Vagina (tissue), 2 donors: Measurements from ENCODE around the gene NUP98. TPM values are rescaled to one million over a fixed set of nuclear protein-coding genes. Genes with fewer than 3 reads are reported as not detected.

Experiments
- DNase-seq, 2 donors: peaks; one replicate each; pipeline ENCODE4 v3.0.0-alpha.2; 2017; ENCODE audit errors: extremely low spot score in 2 of 2
- H3K27ac ChIP-seq: fragments of 200-600 bp; sonication (generic); one replicate; pipeline ENCODE4 v1.5.1; 2019
- H3K27me3 ChIP-seq: fragments of 200-600 bp; sonication (generic); one replicate; pipeline ENCODE4 v1.5.1; 2019
- H3K36me3 ChIP-seq, 2 donors: fragments of 200-600 bp; sonication (generic); one replicate each; pipeline ENCODE4 v1.5.1; 2017 to 2019
- H3K4me1 ChIP-seq: fragments of 200-600 bp; sonication (generic); one replicate; pipeline ENCODE4 v1.5.1; 2019
- H3K4me3 ChIP-seq, 2 donors: fragments of 200-600 bp; sonication (generic); 1 replicate in 1 of 2; 2 replicates in 1 of 2; pipeline ENCODE4 v1.5.1; 2016 to 2019
- H3K9me3 ChIP-seq: fragments of 200-600 bp; sonication (generic); one replicate; pipeline ENCODE4 v1.5.1; 2019
- CTCF ChIP-seq, 3 experiments: fragments of 450-650 bp in 2 of 3; fragments of 200-600 bp in 1 of 3; sonication (generic) in 1 of 3; IDR thresholded peaks; one replicate each; pipeline ENCODE4 v1.5.1; 2017 to 2019; ENCODE audit warnings: antibody characterized with exemption in 3 of 3, mild to moderate bottlenecking in 2 of 3, moderate library complexity in 2 of 3
- POLR2A ChIP-seq, 2 donors: fragments of 450-650 bp; IDR thresholded peaks; one replicate each; pipeline ENCODE4 v1.6.1; 2017; ENCODE audit warnings: antibody characterized with exemption in 2 of 2, mild to moderate bottlenecking in 2 of 2, moderate library complexity in 2 of 2
- POLR2AphosphoS5 ChIP-seq, 2 donors: sonication (generic); formaldehyde crosslinking; IDR thresholded peaks; one replicate each; pipeline ENCODE4 v1.9.0; 2017; ENCODE audit warnings: antibody characterized with exemption in 2 of 2, mild to moderate bottlenecking in 2 of 2, low read depth in 1 of 2; ENCODE audit not compliant: insufficient read depth in 1 of 2
- intact Hi-C: fragments of 100-400 bp; cut with DNase I; formaldehyde crosslinking; loops from one replicate; pipeline ENCODE4 v1.15.1; 2023
- total RNA-seq: library from RNA; depleted of rRNA; stranded (reverse); fragments of >200 nt; gene quantifications from one replicate; pipeline ENCODE4 v1.2.3, GENCODE V29; 2016

Gene NUP98
- total RNA-seq, 1 donor from 2014 or later, result 110 TPM

DNA sequence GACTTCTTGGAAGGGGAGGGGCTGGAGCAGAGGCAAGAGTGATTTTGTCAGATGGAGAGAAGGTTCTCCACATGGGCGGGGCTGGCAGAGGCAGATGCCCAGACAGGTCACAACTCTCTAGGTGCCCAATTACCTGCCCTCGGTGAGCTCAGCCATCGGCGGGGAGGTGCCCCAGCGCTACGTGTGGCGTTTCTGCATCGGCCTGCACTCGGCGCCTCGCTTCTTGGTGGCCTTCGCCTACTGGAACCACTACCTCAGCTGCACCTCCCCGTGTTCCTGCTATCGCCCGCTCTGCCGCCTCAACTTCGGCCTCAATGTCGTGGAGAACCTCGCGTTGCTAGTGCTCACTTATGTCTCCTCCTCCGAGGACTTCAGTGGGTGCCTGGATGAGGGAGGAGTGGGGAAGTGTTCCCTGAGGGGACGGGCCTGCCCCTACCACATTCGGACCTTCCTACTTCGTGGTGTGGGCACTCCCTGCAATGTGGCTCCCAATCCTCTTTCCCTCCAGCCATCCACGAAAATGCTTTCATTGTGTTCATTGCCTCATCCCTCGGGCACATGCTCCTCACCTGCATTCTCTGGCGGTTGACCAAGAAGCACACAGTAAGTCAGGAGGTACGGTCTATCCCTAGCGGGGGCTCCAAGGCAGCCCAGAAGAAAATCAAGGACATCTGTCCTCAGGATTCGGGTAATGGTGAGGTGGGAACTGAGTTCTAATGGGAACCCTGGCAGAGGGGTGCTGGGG lies 26.6 kb upstream of the NUP98 start:
- TF ChIP-seq POLR2AphosphoS5 (IDR thresholded peaks at IDR 0.05; ENCODE audit: insufficient read depth in 1 of 2, low read depth in 1 of 2), result no peak
- TF ChIP-seq CTCF (IDR thresholded peaks at IDR 0.05), result no peak
- TF ChIP-seq POLR2A (IDR thresholded peaks at IDR 0.05), result no peak
- no peaks in the 10 kb centered on the region for H3K9me3 ChIP-seq
- intact Hi-C loops, result no loop called here
- peaks cover 0 to 19% of the 10 kb centered on the region in 2 donors for H3K36me3 ChIP-seq
- DNase-seq, result no peak
- no peak overlapping the region for H3K27ac ChIP-seq
- H3K4me1 ChIP-seq, result peaks cover 6% of the 10 kb centered on the region
- no peak overlapping the region for H3K4me3 ChIP-seq
- no peaks in the 10 kb centered on the region for H3K27me3 ChIP-seq

GRCh38 chr11:3823303-3823702 lies 25.9 kb upstream of the NUP98 start:
- H3K27ac ChIP-seq, result no peak overlapping the region
- no peak overlapping the region for H3K4me3 ChIP-seq
- TF ChIP-seq POLR2A (IDR thresholded peaks at IDR 0.05) (no peak), POLR2AphosphoS5 (IDR thresholded peaks at IDR 0.05; ENCODE audit: insufficient read depth in 1 of 2, low read depth in 1 of 2) (no peak), CTCF (IDR thresholded peaks at IDR 0.05) (no peak)
- no peak for DNase-seq
- intact Hi-C loops, result no loop called here
- no peaks in the 10 kb centered on the region for H3K27me3 ChIP-seq
- H3K36me3 ChIP-seq, result peaks cover 0 to 19% of the 10 kb centered on the region in 2 donors
- H3K9me3 ChIP-seq, result no peaks in the 10 kb centered on the region
- H3K4me1 ChIP-seq, result peaks cover 6% of the 10 kb centered on the region

DNA sequence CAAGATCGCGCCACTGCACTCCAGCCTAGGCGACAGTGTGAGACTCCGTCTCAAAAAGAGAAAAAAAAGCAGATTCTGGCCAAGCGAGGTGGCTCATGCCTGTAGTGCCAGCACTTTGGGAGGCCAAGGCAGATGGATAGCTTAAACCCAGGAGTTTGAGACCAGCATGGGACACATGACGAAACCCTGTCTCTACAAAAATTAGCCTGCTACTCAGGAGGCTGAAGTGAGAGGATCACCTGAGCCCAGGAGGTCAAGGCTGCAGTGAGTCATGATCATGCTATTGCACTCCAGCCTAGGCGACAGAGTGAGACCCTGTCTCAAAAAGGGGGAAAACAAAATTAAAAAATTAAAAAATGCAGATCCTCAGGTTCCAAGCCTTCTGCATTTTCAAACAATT lies 25.0 kb upstream of the NUP98 start:
- intact Hi-C loops, result no loop called here
- TF ChIP-seq POLR2A (IDR thresholded peaks at IDR 0.05) (no peak), CTCF (IDR thresholded peaks at IDR 0.05) (no peak), POLR2AphosphoS5 (IDR thresholded peaks at IDR 0.05; ENCODE audit: insufficient read depth in 1 of 2, low read depth in 1 of 2) (no peak)

DNA sequence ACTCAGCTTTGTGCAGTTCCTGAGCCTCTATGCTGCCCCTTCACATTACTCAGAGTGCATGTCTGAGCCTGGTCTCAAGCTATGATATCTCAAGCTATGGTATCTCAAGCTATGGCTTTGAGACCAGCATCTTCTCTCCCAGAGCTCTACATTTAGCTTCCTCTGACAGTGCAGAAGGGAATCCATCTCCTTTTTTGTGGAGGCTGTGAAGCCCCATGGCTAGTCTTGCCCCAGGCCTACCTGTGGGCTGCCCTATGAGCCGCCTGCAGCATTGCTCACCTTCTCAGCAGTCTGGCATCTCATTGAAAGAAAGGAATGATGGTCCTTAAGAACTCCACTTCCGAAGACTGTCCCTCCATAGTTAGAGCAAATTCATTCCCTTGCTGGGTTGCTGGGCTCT lies 23.6 kb upstream of the NUP98 start:
- intact Hi-C loops, result no loop called here
- peaks cover 0 to 10% of the 10 kb centered on the region in 2 donors for H3K36me3 ChIP-seq
- H3K4me1 ChIP-seq, result peaks cover 6% of the 10 kb centered on the region
- no peak overlapping the region for H3K4me3 ChIP-seq
- H3K9me3 ChIP-seq, result no peaks in the 10 kb centered on the region
- DNase-seq, result no peak
- TF ChIP-seq CTCF (IDR thresholded peaks at IDR 0.05), result no peak
- TF ChIP-seq POLR2A (IDR thresholded peaks at IDR 0.05), result no peak
- TF ChIP-seq POLR2AphosphoS5 (IDR thresholded peaks at IDR 0.05; ENCODE audit: insufficient read depth in 1 of 2, low read depth in 1 of 2), result no peak
- no peaks in the 10 kb centered on the region for H3K27me3 ChIP-seq
- no peak overlapping the region for H3K27ac ChIP-seq

More for the DNA sequence above, 25.0 kb upstream of the NUP98 start:
- H3K27ac ChIP-seq, result no peak overlapping the region
- H3K36me3 ChIP-seq, result peaks cover 0 to 13% of the 10 kb centered on the region in 2 donors
- H3K4me3 ChIP-seq, result no peak overlapping the region
- no peaks in the 10 kb centered on the region for H3K9me3 ChIP-seq
- no peaks in the 10 kb centered on the region for H3K27me3 ChIP-seq
- DNase-seq, result no peak
- peaks cover 6% of the 10 kb centered on the region for H3K4me1 ChIP-seq

GRCh38 chr11:3817181-3817800 lies 19.9 kb upstream of the NUP98 start:
- DNase-seq, result no peak
- intact Hi-C loops, result no loop called here
- no peak overlapping the region for H3K4me3 ChIP-seq
- H3K36me3 ChIP-seq, result no peaks in the 10 kb centered on the region
- H3K4me1 ChIP-seq, result no peaks in the 10 kb centered on the region
- no peaks in the 10 kb centered on the region for H3K27me3 ChIP-seq
- H3K27ac ChIP-seq, result no peak overlapping the region
- no peaks in the 10 kb centered on the region for H3K9me3 ChIP-seq
- TF ChIP-seq POLR2A (IDR thresholded peaks at IDR 0.05), result no peak
- TF ChIP-seq POLR2AphosphoS5 (IDR thresholded peaks at IDR 0.05; ENCODE audit: insufficient read depth in 1 of 2, low read depth in 1 of 2), result no peak
- no peak for TF ChIP-seq CTCF (IDR thresholded peaks at IDR 0.05)
